GM19468 (cell line): ENCODE measurements around the gene PKNOX2.

Source experiments
- ATAC-seq: cut with Tn5 transposase; IDR thresholded peaks from one replicate; pipeline ENCODE4 v1.9.1; 2021; ENCODE audit warnings: mild to moderate bottlenecking, moderate library complexity, moderate number of reproducible peaks; ENCODE audit not compliant: unreplicated experiment; ENCODE audit errors: extremely low read depth

Gene PKNOX2

GRCh38 chr11:125371431-125371935 is 206.9 kb downstream of the PKNOX2 start:
- no peak for ATAC-seq

- no peak for ATAC-seq
Observed at GRCh38 chr11:125372088-125372487, 207.5 kb downstream of the PKNOX2 start.

- no peak for ATAC-seq
Observed at GRCh38 chr11:125372911-125373310, 208.4 kb downstream of the PKNOX2 start.

- no peak for ATAC-seq
Observed at GRCh38 chr11:125373426-125374391, 209.2 kb downstream of the PKNOX2 start.

- ATAC-seq: no peak
Observed at GRCh38 chr11:125374398-125374797, 209.8 kb downstream of the PKNOX2 start.

GRCh38 chr11:125375146-125375545 is 210.6 kb downstream of the PKNOX2 start:
- no peak for ATAC-seq

GRCh38 chr11:125376117-125376516 is 211.6 kb downstream of the PKNOX2 start:
- no peak for ATAC-seq

GRCh38 chr11:125376856-125377255 is 212.3 kb downstream of the PKNOX2 start:
- ATAC-seq: no peak

GRCh38 chr11:125378083-125378482 is 213.5 kb downstream of the PKNOX2 start:
- no peak for ATAC-seq

GRCh38 chr11:125378571-125378970 is 214.0 kb downstream of the PKNOX2 start:
- no peak for ATAC-seq

- no peak for ATAC-seq
Observed at GRCh38 chr11:125379565-125379964, 215.0 kb downstream of the PKNOX2 start.

- no peak for ATAC-seq
Observed at GRCh38 chr11:125379981-125380380, 215.4 kb downstream of the PKNOX2 start.

GRCh38 chr11:125380756-125381445 is 216.3 kb downstream of the PKNOX2 start:
- no peak for ATAC-seq

- ATAC-seq: no peak
Observed at GRCh38 chr11:125381499-125382044, 217.0 kb downstream of the PKNOX2 start.

- no peak for ATAC-seq
Observed at GRCh38 chr11:125382314-125382791, 217.8 kb downstream of the PKNOX2 start.

GRCh38 chr11:125382822-125383221 is 218.3 kb downstream of the PKNOX2 start:
- no peak for ATAC-seq

GRCh38 chr11:125384825-125385224 is 220.3 kb downstream of the PKNOX2 start:
- ATAC-seq: no peak

- ATAC-seq: no peak
Observed at GRCh38 chr11:125387901-125388300, 223.3 kb downstream of the PKNOX2 start.

- ATAC-seq: no peak
Observed at GRCh38 chr11:125388611-125389010, 224.1 kb downstream of the PKNOX2 start.

- ATAC-seq: no peak
Observed at GRCh38 chr11:125389339-125390166, 225.0 kb downstream of the PKNOX2 start.
